MCF 10A (cell line): ENCODE measurements around the gene THAP2. TPM values are rescaled to one million over a fixed set of nuclear protein-coding genes. Genes with fewer than 3 reads are reported as not detected.

Experiments used
- BruUV-seq: library from RNA; stranded (reverse); fragments of 400-500 nt; replicated peaks from 2 replicates; lab custom pipeline; 2021; lab: Mats Ljungman, UMichigan
- CTCF ChIA-PET: fragments of 300-600 bp; sonication (Branson Sonifier 250); formaldehyde crosslinking; extraction: SDS; loops from one replicate; lab custom pipeline; 2021; ENCODE audit warnings: antibody characterized with exemption, inconsistent platforms; lab: Yijun Ruan, JAX
- POLR2A ChIA-PET: fragments of 300-600, 350-650 bp; sonication (Branson Sonifier 250); formaldehyde crosslinking; extraction: SDS; loops from one replicate; lab custom pipeline; 2020; ENCODE audit warnings: antibody characterized with exemption, inconsistent platforms; lab: Yijun Ruan, JAX
- DNase-seq: peaks from one replicate; pipeline ENCODE4 v3.0.0-alpha.2; 2018; ENCODE audit not compliant: unreplicated experiment
- H3K27ac Mint-ChIP-seq: one replicate; pipeline ENCODE4 v1.8.0; 2022; ENCODE audit warnings: mild to moderate bottlenecking, low read depth, mixed read lengths; ENCODE audit not compliant: unreplicated experiment
- H3K27me3 Mint-ChIP-seq: one replicate; pipeline ENCODE4 v1.8.0; 2022; ENCODE audit warnings: mixed read lengths; ENCODE audit not compliant: insufficient read depth, unreplicated experiment
- H3K36me3 Mint-ChIP-seq: one replicate; pipeline ENCODE4 v1.8.0; 2022; ENCODE audit warnings: mild to moderate bottlenecking, moderate library complexity, mixed read lengths; ENCODE audit not compliant: insufficient read depth, unreplicated experiment
- H3K4me1 Mint-ChIP-seq: one replicate; pipeline ENCODE4 v1.8.0; 2022; ENCODE audit warnings: mixed read lengths; ENCODE audit not compliant: insufficient read depth, unreplicated experiment
- H3K4me3 Mint-ChIP-seq: one replicate; pipeline ENCODE4 v1.8.0; 2022; ENCODE audit warnings: mild to moderate bottlenecking, moderate library complexity, mixed read lengths; ENCODE audit not compliant: unreplicated experiment
- H3K9me3 Mint-ChIP-seq: one replicate; pipeline ENCODE4 v1.8.0; 2022; ENCODE audit warnings: mixed read lengths; ENCODE audit not compliant: unreplicated experiment
- intact Hi-C: fragments of 100-400 bp; cut with micrococcal nuclease; formaldehyde crosslinking; loops from 2 replicates; pipeline ENCODE4 v1.14.1; 2022
- total RNA-seq: library from RNA; stranded (reverse); gene quantifications from 2 replicates; pipeline ENCODE4 v1.2.3, GENCODE V29; 2022
- TF ChIP-seq, protein P1 (sequence below): fragments of 200-600 bp; IDR thresholded peaks from one replicate; pipeline ENCODE4 v1.8.0; 2022; ENCODE audit warnings: antibody characterized with exemption, mild to moderate bottlenecking; ENCODE audit not compliant: unreplicated experiment

The THAP2 gene
- total RNA-seq, 1 experiment from 2014 or later, result 13.0 TPM

DNA sequence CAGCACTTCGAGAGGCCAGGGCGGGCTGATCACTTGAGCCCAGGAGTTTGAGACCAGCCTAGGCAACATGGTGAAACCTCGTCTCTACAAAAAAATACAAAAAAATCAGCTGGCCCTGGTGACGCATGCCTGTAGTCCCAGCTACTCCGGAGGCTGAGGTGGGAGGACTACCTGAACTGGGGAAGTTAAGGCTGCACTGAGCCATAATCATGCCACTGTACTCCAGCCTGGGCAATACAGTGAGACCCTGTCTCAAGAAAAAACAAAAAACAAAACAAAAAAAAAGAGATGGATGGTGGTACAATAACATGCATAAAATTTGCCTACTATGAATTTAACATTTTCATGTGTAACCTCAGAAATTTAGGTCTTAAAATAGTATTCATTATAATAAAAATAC lies 2.2 kb downstream of the THAP2 start:
- TF ChIP-seq, protein P1, sequence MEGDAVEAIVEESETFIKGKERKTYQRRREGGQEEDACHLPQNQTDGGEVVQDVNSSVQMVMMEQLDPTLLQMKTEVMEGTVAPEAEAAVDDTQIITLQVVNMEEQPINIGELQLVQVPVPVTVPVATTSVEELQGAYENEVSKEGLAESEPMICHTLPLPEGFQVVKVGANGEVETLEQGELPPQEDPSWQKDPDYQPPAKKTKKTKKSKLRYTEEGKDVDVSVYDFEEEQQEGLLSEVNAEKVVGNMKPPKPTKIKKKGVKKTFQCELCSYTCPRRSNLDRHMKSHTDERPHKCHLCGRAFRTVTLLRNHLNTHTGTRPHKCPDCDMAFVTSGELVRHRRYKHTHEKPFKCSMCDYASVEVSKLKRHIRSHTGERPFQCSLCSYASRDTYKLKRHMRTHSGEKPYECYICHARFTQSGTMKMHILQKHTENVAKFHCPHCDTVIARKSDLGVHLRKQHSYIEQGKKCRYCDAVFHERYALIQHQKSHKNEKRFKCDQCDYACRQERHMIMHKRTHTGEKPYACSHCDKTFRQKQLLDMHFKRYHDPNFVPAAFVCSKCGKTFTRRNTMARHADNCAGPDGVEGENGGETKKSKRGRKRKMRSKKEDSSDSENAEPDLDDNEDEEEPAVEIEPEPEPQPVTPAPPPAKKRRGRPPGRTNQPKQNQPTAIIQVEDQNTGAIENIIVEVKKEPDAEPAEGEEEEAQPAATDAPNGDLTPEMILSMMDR, result no peak
- no peak overlapping the region for H3K4me3 Mint-ChIP-seq
- H3K4me1 Mint-ChIP-seq, result peaks cover 24% of the 10 kb centered on the region
- intact Hi-C loops, result loop anchor here (10.0 kb wide), 1 partner anchor 179 kb away; no protein-coding TSS in a partner anchor
- no peak overlapping the region for H3K27ac Mint-ChIP-seq
- no TSS peak for BruUV-seq
- no peaks in the 10 kb centered on the region for H3K9me3 Mint-ChIP-seq
- no peaks in the 10 kb centered on the region for H3K27me3 Mint-ChIP-seq
- DNase-seq, result no peak
- POLR2A ChIA-PET, result interaction anchor here (0.7 to 10.5 kb wide), 3 partner anchors 21 to 86 kb away, joined by 3 to 258 read pairs (median 248); partner anchors contain the start of genes RAB21 and TMEM19
- no peaks in the 10 kb centered on the region for H3K36me3 Mint-ChIP-seq
- CTCF ChIA-PET, result interaction anchor here (1.0 to 1.4 kb wide), 2 partner anchors 81 to 113 kb away, joined by 4 to 10 read pairs; no protein-coding TSS in a partner anchor

DNA sequence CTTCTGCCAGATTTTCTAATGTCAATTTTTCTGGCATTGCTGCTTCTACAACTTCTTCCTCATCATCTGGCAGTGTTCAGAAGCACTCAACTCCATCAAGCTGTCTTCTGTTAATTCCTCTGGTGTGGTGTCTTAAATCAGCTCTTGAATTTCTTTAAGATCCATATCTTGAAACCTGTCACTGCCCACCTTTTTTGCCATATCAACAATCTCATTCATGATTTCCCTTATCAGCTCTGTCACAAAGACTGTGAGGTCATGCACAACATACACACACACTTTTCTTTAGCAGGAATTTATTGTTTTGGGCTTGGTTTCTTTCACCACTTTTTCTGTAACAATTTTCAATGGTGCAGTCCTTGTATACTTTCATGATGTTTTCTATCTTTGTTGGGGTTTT lies 7.2 kb downstream of the THAP2 start:
- Mint-ChIP-seq H3K4me1 (peaks cover 5% of the 10 kb centered on the region), H3K36me3 (no peaks in the 10 kb centered on the region), H3K27me3 (no peaks in the 10 kb centered on the region), H3K4me3 (no peak overlapping the region), H3K27ac (no peak overlapping the region), H3K9me3 (no peaks in the 10 kb centered on the region)
- no peak for DNase-seq
- POLR2A ChIA-PET, result interaction anchor here (0.9 kb wide), 1 partner anchor 14 kb away, joined by 3 read pairs; the partner anchor contains the start of gene TMEM19
- TF ChIP-seq, protein P1, result no peak
- no TSS peak for BruUV-seq
- intact Hi-C loops, result no loop called here
- CTCF ChIA-PET, result interaction anchor here (0.9 to 1.4 kb wide), 2 partner anchors 8 to 14 kb away, joined by 3 to 5 read pairs; partner anchors contain the start of genes TMEM19 and ZFC3H1

DNA sequence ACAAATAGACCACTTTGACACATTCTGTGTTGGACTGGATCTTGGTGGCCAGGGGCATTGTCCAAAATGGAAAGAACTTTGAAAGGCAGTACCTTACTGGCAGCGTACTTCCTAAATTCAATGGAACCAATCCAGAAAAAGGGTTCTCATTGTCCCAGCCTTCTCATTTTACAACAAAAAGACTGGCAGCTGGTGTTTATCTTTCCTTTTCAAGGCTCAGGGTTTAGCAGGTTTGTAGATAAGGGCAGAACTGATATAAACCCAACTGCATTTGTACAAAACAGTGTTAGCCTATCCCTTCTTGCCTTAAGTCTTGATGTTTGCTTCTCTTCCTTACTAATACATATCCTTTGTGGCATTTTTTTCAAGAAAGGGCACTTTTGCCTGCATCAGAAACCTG lies 7.7 kb downstream of the THAP2 start:
- Mint-ChIP-seq H3K27me3 (no peaks in the 10 kb centered on the region), H3K4me3 (no peak overlapping the region), H3K36me3 (no peaks in the 10 kb centered on the region), H3K27ac (no peak overlapping the region), H3K9me3 (no peaks in the 10 kb centered on the region), H3K4me1 (peaks cover 5% of the 10 kb centered on the region)
- no peak for DNase-seq
- intact Hi-C loops, result no loop called here
- ChIA-PET POLR2A (interaction anchor here (0.6 to 1.3 kb wide), 3 partner anchors 8 to 187 kb away, joined by 3 to 9 read pairs (median 3); partner anchors contain the start of genes THAP2, TMEM19 and ZFC3H1), CTCF (interaction anchor here (0.9 to 1.4 kb wide), 2 partner anchors 9 to 14 kb away, joined by 3 to 5 read pairs; partner anchors contain the start of genes TMEM19 and ZFC3H1)
- no TSS peak for BruUV-seq
- TF ChIP-seq, protein P1, result no peak

DNA sequence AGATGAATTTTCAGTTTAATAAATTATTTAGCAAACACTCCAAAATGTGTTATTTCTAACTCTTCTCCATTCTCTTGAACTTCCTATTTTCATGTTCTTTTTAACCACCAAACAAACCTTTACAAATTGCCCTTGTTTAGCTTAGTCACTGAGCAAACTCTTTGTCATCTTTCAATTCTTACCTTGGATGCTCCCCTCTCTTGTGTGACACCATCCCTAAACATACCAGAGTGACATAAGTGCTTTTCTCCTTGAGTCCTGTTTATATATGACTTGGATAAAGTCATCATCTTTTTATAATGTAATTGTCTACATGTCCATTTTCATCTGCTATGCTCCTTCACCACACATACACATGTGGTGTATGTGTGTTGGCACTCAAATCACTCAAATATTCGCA lies 18.4 kb downstream of the THAP2 start:
- ChIA-PET CTCF (interaction anchor here (0.7 kb wide), 1 partner anchor 65 kb away, joined by 3 read pairs; no protein-coding TSS in a partner anchor), POLR2A (interaction anchor here (0.6 kb wide), 1 partner anchor 93 kb away, joined by 4 read pairs; no protein-coding TSS in a partner anchor)
- no TSS peak for BruUV-seq
- TF ChIP-seq, protein P1, result no peak
- intact Hi-C loops, result no loop called here
- Mint-ChIP-seq H3K27me3 (no peaks in the 10 kb centered on the region), H3K27ac (no peak overlapping the region), H3K36me3 (no peaks in the 10 kb centered on the region), H3K4me3 (no peak overlapping the region), H3K4me1 (peaks cover under 1% of the 10 kb centered on the region), H3K9me3 (no peaks in the 10 kb centered on the region)
- DNase-seq, result no peak
